HEK293T (cell line): ENCODE measurements around the gene ARHGEF7.
A peak's percentile ranks its signal among the peaks of the same experiment; 100 is the strongest.

Experiments used
- CTCF ChIA-PET: fragments of 350-600 bp; formaldehyde crosslinking; extraction: SDS; loops from one replicate; lab custom pipeline; 2021; ENCODE audit warnings: antibody characterized with exemption, inconsistent platforms; lab: Yijun Ruan, JAX
- POLR2A ChIA-PET: fragments of 350-600 bp; formaldehyde crosslinking; extraction: SDS; loops from one replicate; lab custom pipeline; 2020; ENCODE audit warnings: antibody characterized with exemption, inconsistent platforms; lab: Yijun Ruan, JAX
- DNase-seq: peaks from one replicate; pipeline ENCODE4 v3.0.0; 2012; ENCODE audit warnings: mixed read lengths; ENCODE audit errors: extremely low spot score
- ARNT ChIP-seq: fragments of 450-650 bp; IDR thresholded peaks from 2 replicates; pipeline ENCODE4 v1.6.1; 2017; ENCODE audit warnings: mild to moderate bottlenecking
- BHLHE40 ChIP-seq: fragments of 450-650 bp; IDR thresholded peaks from 2 replicates; pipeline ENCODE4 v1.6.1; 2016; ENCODE audit warnings: mild to moderate bottlenecking, moderate library complexity, borderline replicate concordance
- CTBP1 ChIP-seq: fragments of 450-650 bp; IDR thresholded peaks from 2 replicates; pipeline ENCODE4 v1.6.1; 2016; ENCODE audit warnings: borderline replicate concordance
- ELF4 ChIP-seq: fragments of 450-650 bp; IDR thresholded peaks from 2 replicates; pipeline ENCODE4 v1.6.1; 2017; ENCODE audit warnings: antibody characterized with exemption
- FOXA1 ChIP-seq: fragments of 450-650 bp; IDR thresholded peaks from 2 replicates; pipeline ENCODE4 v1.6.1; 2016; ENCODE audit warnings: mild to moderate bottlenecking
- FOXK2 ChIP-seq: fragments of 450-650 bp; IDR thresholded peaks from 2 replicates; pipeline ENCODE4 v1.6.1; 2016; ENCODE audit warnings: mild to moderate bottlenecking
- FOXM1 ChIP-seq: fragments of 450-650 bp; IDR thresholded peaks from 2 replicates; pipeline ENCODE4 v1.6.1; 2017; ENCODE audit warnings: mild to moderate bottlenecking, borderline replicate concordance
- HDGF ChIP-seq: fragments of 450-650 bp; IDR thresholded peaks from 2 replicates; pipeline ENCODE4 v1.6.1; 2017; ENCODE audit warnings: antibody characterized with exemption, borderline replicate concordance
- L3MBTL2 ChIP-seq: fragments of 450-650 bp; conservative IDR thresholded peaks from 2 replicates; pipeline ENCODE4 v1.6.1; 2016; ENCODE audit warnings: mild to moderate bottlenecking
- LEF1 ChIP-seq: fragments of 450-650 bp; IDR thresholded peaks from 2 replicates; pipeline ENCODE4 v1.6.1; 2017; ENCODE audit warnings: mild to moderate bottlenecking, borderline replicate concordance
- NFRKB ChIP-seq: fragments of 450-650 bp; IDR thresholded peaks from 2 replicates; pipeline ENCODE4 v1.6.1; 2016; ENCODE audit warnings: mild to moderate bottlenecking, moderate library complexity
- SP1 ChIP-seq: fragments of 450-650 bp; IDR thresholded peaks from 2 replicates; pipeline ENCODE4 v1.6.1; 2017
- SUZ12 ChIP-seq: fragments of 450-650 bp; IDR thresholded peaks from 2 replicates; pipeline ENCODE4 v1.6.1; 2016; ENCODE audit warnings: mild to moderate bottlenecking
- TARDBP ChIP-seq: fragments of 450-650 bp; IDR thresholded peaks from 2 replicates; pipeline ENCODE4 v1.6.1; 2016
- ZNF384 ChIP-seq: fragments of 450-650 bp; IDR thresholded peaks from 2 replicates; pipeline ENCODE4 v1.6.1; 2016
- TF ChIP-seq, protein P1 (sequence below): fragments of 450-650 bp; IDR thresholded peaks from 2 replicates; pipeline ENCODE4 v1.6.1; 2016

ARHGEF7 gene

DNA sequence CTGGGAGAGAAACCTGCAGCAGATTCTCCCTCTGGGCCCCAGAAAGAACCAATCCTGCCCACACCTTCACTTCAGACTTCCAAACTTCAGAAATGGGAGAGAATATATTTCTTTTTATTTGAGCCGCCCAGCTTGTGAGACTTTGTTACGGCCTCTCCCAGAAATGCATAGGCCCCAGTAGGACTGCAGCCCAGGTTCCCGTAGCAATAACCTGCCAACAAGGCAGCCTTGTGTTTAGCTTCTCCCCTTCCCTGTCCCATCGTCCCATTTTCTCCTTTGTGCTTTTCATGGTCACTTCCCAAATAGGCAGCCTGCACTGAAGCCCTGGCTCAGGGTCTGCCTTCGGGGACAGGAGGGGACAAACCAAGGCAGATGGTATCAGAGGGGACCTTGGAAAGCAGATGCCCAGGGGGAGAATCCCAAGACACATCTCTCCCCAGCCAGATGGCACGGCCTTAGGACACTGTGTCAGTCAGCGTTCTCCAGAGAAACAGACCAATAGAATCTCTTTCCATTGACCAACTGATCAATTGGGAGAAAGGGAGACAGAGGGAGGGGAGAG is 3.7 kb upstream of the ARHGEF7 start:
- no peak for TF ChIP-seq SUZ12
- TF ChIP-seq L3MBTL2 = no peak
- no peak for TF ChIP-seq SP1
- TF ChIP-seq FOXK2 = no peak
- TF ChIP-seq ELF4 = no peak
- no peak for TF ChIP-seq BHLHE40
- TF ChIP-seq, protein P1, sequence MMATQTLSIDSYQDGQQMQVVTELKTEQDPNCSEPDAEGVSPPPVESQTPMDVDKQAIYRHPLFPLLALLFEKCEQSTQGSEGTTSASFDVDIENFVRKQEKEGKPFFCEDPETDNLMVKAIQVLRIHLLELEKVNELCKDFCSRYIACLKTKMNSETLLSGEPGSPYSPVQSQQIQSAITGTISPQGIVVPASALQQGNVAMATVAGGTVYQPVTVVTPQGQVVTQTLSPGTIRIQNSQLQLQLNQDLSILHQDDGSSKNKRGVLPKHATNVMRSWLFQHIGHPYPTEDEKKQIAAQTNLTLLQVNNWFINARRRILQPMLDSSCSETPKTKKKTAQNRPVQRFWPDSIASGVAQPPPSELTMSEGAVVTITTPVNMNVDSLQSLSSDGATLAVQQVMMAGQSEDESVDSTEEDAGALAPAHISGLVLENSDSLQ = no peak
- TF ChIP-seq ARNT = no peak
- no peak for TF ChIP-seq CTBP1
- no peak for TF ChIP-seq FOXA1
- TF ChIP-seq TARDBP = no peak
- no peak for TF ChIP-seq LEF1
- no peak for TF ChIP-seq ZNF384
- ChIA-PET CTCF (no interaction called here), POLR2A (no interaction called here)
- DNase-seq = no peak

DNA sequence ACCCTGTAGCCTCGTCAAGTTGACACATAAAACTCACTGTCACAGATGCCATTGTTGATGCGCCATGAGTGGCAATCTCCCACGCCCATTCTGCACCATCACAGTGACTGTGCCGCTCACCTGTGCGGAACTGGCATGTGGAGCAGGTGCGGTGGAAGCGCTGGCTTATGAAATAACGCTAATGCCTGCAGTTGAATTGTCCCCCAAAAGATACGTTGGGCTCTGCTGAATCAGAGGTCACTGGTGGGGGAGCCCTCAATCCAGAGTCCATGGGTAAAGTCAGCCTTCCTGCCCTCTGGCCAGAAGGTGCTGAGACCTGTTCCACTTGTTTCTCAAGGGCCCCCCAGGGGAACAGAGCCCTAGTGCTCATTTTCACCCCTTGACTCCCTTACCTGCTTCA is 2.9 kb upstream of the ARHGEF7 start:
- DNase-seq = no peak
- CTCF ChIA-PET = no interaction called here
- POLR2A ChIA-PET = no interaction called here
- TF ChIP-seq ZNF384 = no peak
- no peak for TF ChIP-seq FOXA1
- no peak for TF ChIP-seq TARDBP
- no peak for TF ChIP-seq FOXK2
- TF ChIP-seq, protein P1 = no peak
- no peak for TF ChIP-seq FOXM1
- TF ChIP-seq ELF4 = no peak
- no peak for TF ChIP-seq L3MBTL2
- TF ChIP-seq ARNT = no peak
- no peak for TF ChIP-seq CTBP1
- TF ChIP-seq NFRKB = no peak
- TF ChIP-seq SUZ12 = no peak
- TF ChIP-seq LEF1 = no peak

DNA sequence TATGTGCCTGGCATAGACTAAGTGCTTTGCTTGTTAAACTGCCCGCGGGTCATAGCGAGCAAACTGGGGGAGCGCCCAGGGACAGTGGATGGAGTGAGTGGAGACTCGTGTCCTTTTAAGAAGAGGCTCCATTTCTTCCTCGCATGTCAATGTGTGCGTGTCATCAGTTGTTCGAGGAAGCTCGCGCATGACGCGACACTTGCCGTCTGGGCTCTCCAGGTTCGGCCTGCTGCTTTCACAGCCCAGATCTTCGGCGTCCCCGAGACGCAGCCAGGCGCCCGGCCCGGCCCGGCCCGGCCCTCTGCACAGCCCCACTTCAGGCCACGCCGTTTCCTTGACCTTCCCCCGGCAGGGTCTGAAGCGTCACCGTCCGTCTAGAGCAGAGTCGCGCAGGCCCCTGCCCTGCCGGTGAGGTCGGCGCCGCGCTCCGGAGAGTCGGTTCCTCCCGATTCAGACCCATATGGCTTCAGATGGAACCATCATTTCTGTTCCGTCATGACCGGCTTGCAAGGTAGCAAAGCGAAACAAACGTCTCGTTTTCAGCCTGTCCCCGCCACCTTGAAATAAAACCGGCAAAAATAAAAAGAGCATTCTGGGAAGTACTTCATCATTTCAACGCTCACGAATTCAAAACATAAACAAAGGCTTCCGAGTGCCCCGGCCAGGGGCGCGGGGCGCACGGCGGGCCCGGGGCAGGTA is 599 bp upstream of the ARHGEF7 start:
- no peak for TF ChIP-seq CTBP1
- TF ChIP-seq, protein P1 = no peak
- TF ChIP-seq FOXK2 = no peak
- TF ChIP-seq ELF4 = no peak
- no peak for TF ChIP-seq HDGF
- no peak for TF ChIP-seq FOXA1
- TF ChIP-seq L3MBTL2 = no peak; the same call in 1 of the 2 replicates
- no peak for TF ChIP-seq LEF1
- TF ChIP-seq ZNF384 = no peak
- TF ChIP-seq SP1 = no peak
- TF ChIP-seq BHLHE40 = no peak
- CTCF ChIA-PET = no interaction called here
- POLR2A ChIA-PET = no interaction called here
- DNase-seq = no peak

- TF ChIP-seq TARDBP (no peak), ARNT (0 out of 2 replicates have a peak, but pooled peaks have one; percentile 43)
- ChIA-PET POLR2A (no interaction called here), CTCF (no interaction called here)
- DNase-seq = peak; percentile 31
Measured at GRCh38 chr13:111115965-111116521, 933 bp downstream of the ARHGEF7 start.

DNA sequence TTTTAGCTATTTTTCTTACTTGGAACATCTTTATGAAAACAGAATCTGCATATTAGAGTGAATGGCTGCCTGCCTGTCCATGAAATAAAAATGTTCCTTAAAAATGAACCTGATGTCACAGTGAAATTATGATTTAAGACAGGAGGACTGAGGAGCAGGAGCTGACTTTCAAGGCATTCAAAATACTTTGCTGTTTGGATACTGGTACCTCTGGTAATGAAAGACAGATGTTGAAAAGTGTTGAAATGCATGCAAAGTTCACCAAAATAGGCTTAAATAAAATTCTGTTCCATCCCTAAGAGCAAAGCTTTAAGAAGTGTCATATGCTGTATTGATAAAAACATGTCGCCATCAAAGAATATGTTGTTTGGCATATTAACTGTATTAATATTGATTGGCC is 1.7 kb downstream of the ARHGEF7 start:
- POLR2A ChIA-PET = no interaction called here
- no peak for TF ChIP-seq ARNT
- CTCF ChIA-PET = interaction anchor here (0.7 kb wide), 1 partner anchor 164 kb away, joined by 3 read pairs; no protein-coding TSS in a partner anchor
- DNase-seq = no peak

DNA sequence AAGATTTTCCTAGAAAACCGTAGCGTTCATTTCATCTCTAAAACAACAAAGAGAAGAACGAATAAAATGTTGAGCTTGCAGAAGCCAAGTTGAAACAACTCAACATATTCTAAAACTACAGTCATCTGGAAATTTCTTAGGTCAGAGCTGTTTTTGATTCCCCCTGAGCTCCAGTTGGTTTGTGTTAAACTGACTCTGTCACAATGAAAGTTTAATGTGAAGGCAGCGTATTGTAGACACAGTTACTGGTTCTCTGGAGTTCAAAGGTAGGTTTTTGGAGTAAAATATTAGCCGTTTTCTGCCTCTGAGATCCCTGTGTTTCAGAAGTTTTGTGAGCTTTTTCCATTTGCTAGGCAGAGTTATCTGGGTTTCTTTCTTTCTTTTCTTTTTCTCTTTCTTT is 2.2 kb downstream of the ARHGEF7 start:
- TF ChIP-seq, protein P1 = no peak
- TF ChIP-seq HDGF (no peak), ELF4 (no peak), ARNT (no peak), CTBP1 (no peak), FOXA1 (no peak)
- CTCF ChIA-PET = interaction anchor here (0.7 kb wide), 1 partner anchor 164 kb away, joined by 3 read pairs; no protein-coding TSS in a partner anchor
- POLR2A ChIA-PET = no interaction called here
- no peak for DNase-seq
